ENCODE data around the gene TNFRSF19. TPM values are rescaled to one million over a fixed set of nuclear protein-coding genes. Genes with fewer than 3 reads are reported as not detected.

Gene TNFRSF19
- total RNA-seq, 1 donor from 2014 or later, result not detected

- peaks cover 26% of the 10 kb centered on the region for H3K27me3 Mint-ChIP-seq (ENCODE audit: low read depth)
- intact Hi-C loops (cut with micrococcal nuclease), result no loop called here
- H3K9me3 Mint-ChIP-seq, result no peaks in the 10 kb centered on the region
- H3K27ac Mint-ChIP-seq, result no peak overlapping the region
- no peak overlapping the region for H3K4me3 Mint-ChIP-seq (ENCODE audit: low read depth)
- H3K4me1 Mint-ChIP-seq (ENCODE audit: low read depth), result no peaks in the 10 kb centered on the region
- H3K36me3 Mint-ChIP-seq (ENCODE audit: low read depth), result no peaks in the 10 kb centered on the region
- DNase-seq (ENCODE audit: low spot score), result no peak
Measured at GRCh38 chr13:23643338-23644125, 73.3 kb downstream of the TNFRSF19 start.

GRCh38 chr13:23644126-23644419 is 73.9 kb downstream of the TNFRSF19 start:
- H3K4me1 Mint-ChIP-seq (ENCODE audit: low read depth), result no peaks in the 10 kb centered on the region
- no peak overlapping the region for H3K27ac Mint-ChIP-seq
- H3K4me3 Mint-ChIP-seq (ENCODE audit: low read depth), result no peak overlapping the region
- H3K9me3 Mint-ChIP-seq, result no peaks in the 10 kb centered on the region
- DNase-seq (ENCODE audit: low spot score), result no peak
- intact Hi-C loops (cut with micrococcal nuclease), result no loop called here
- H3K27me3 Mint-ChIP-seq (ENCODE audit: low read depth), result peaks cover 31% of the 10 kb centered on the region
- H3K36me3 Mint-ChIP-seq (ENCODE audit: low read depth), result no peaks in the 10 kb centered on the region

DNA sequence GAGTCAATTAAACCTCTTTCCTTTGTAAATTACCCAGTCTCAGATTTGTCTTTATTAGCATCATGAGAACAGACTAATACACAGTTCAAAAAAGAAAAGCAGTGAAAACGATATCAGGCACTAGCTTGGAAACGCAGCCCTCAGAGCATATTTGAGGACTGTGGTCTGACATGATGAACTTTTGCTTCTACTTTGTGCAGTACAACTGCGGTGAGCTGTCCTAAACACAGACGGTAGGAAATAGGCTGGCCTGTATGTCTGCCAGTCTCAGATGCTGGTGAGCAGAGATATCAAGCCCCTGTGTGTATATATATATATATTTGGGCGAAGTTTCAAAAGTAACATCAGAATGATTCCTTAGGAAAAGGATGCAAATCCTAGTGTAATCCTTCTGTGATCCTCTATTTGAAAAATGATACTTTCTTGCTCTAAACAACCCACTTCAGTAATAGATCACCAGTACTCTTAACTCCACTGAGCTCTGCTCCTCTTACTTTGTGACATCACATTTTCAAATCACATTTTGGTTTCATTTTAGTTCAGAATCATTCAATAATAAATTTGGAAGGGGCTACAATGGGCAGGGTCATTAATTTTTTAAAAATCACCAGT is 74.4 kb downstream of the TNFRSF19 start:
- no peak for DNase-seq (ENCODE audit: low spot score)
- no peaks in the 10 kb centered on the region for H3K9me3 Mint-ChIP-seq
- no peak overlapping the region for H3K4me3 Mint-ChIP-seq (ENCODE audit: low read depth)
- H3K27me3 Mint-ChIP-seq (ENCODE audit: low read depth), result peaks cover 35% of the 10 kb centered on the region
- no peak overlapping the region for H3K27ac Mint-ChIP-seq
- H3K36me3 Mint-ChIP-seq (ENCODE audit: low read depth), result no peaks in the 10 kb centered on the region
- H3K4me1 Mint-ChIP-seq (ENCODE audit: low read depth), result no peaks in the 10 kb centered on the region
- intact Hi-C loops (cut with micrococcal nuclease), result no loop called here

DNA sequence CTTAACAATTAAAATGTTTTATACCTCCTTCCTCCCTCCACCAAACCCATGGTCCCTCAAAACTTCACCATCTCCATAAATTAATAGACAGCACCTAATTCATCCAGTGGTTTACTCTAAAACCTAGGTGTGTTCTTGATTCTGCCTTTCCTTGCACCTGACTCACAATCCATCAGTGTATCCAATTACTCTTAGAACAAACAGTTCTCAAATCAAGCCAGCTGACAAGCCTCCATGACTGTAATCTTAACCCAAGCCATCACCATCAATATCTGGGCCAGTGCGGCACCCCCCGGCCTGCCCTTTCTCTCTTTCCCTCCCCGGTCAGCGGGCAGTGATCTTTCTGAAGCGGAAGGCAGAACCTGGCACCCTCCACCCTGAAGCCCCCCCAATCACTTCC is 75.6 kb downstream of the TNFRSF19 start:
- intact Hi-C loops (cut with micrococcal nuclease), result no loop called here
- Mint-ChIP-seq H3K9me3 (no peaks in the 10 kb centered on the region), H3K36me3 (ENCODE audit: low read depth) (no peaks in the 10 kb centered on the region), H3K4me3 (ENCODE audit: low read depth) (no peak overlapping the region), H3K27me3 (ENCODE audit: low read depth) (peaks cover 40% of the 10 kb centered on the region), H3K4me1 (ENCODE audit: low read depth) (no peaks in the 10 kb centered on the region), H3K27ac (no peak overlapping the region)
- DNase-seq (ENCODE audit: low spot score), result no peak

- Mint-ChIP-seq H3K4me3 (ENCODE audit: low read depth) (no peak overlapping the region), H3K9me3 (no peaks in the 10 kb centered on the region), H3K27me3 (ENCODE audit: low read depth) (peaks cover 54% of the 10 kb centered on the region), H3K36me3 (ENCODE audit: low read depth) (no peaks in the 10 kb centered on the region), H3K27ac (no peak overlapping the region), H3K4me1 (ENCODE audit: low read depth) (peaks cover 9% of the 10 kb centered on the region)
- DNase-seq (ENCODE audit: low spot score), result no peak
- intact Hi-C loops (cut with micrococcal nuclease), result no loop called here
Measured at GRCh38 chr13:23651439-23651838, 81.2 kb downstream of the TNFRSF19 start.

DNA sequence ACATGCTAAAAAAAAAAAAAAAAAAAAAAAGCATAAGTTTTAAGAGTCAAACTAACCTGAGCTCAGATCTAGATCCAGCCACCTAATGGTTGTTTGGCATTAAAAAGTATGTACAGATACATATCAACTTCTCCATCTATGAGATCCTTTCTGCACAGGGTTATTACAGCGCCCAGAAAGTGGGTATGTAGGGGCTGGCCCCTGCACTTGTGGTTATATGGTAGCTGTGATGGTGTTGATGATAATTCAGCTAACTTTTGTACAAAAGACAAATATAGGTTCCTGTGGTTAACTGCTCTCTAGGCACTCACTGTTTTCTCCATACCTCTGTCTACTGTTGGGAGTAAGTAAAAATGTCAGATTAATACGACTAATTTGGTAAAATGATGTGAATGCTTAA is 81.7 kb downstream of the TNFRSF19 start:
- Mint-ChIP-seq H3K4me1 (ENCODE audit: low read depth) (peaks cover 9% of the 10 kb centered on the region), H3K36me3 (ENCODE audit: low read depth) (no peaks in the 10 kb centered on the region), H3K27me3 (ENCODE audit: low read depth) (peaks cover 56% of the 10 kb centered on the region), H3K9me3 (no peaks in the 10 kb centered on the region), H3K27ac (no peak overlapping the region), H3K4me3 (ENCODE audit: low read depth) (no peak overlapping the region)
- no peak for DNase-seq (ENCODE audit: low spot score)
- intact Hi-C loops (cut with micrococcal nuclease), result no loop called here

- no peak for DNase-seq (ENCODE audit: low spot score)
- intact Hi-C loops (cut with micrococcal nuclease), result no loop called here
- peaks cover 55% of the 10 kb centered on the region for H3K27me3 Mint-ChIP-seq (ENCODE audit: low read depth)
- H3K27ac Mint-ChIP-seq, result no peak overlapping the region
- peaks cover 9% of the 10 kb centered on the region for H3K4me1 Mint-ChIP-seq (ENCODE audit: low read depth)
- H3K36me3 Mint-ChIP-seq (ENCODE audit: low read depth), result no peaks in the 10 kb centered on the region
- no peak overlapping the region for H3K4me3 Mint-ChIP-seq (ENCODE audit: low read depth)
- no peaks in the 10 kb centered on the region for H3K9me3 Mint-ChIP-seq
Measured at GRCh38 chr13:23652909-23653726, 82.9 kb downstream of the TNFRSF19 start.

GRCh38 chr13:23654111-23655110 is 84.2 kb downstream of the TNFRSF19 start:
- Mint-ChIP-seq H3K4me3 (ENCODE audit: low read depth) (no peak overlapping the region), H3K9me3 (no peaks in the 10 kb centered on the region), H3K36me3 (ENCODE audit: low read depth) (no peaks in the 10 kb centered on the region), H3K4me1 (ENCODE audit: low read depth) (peaks cover 9% of the 10 kb centered on the region), H3K27me3 (ENCODE audit: low read depth) (peaks cover 46% of the 10 kb centered on the region), H3K27ac (no peak overlapping the region)
- DNase-seq (ENCODE audit: low spot score), result no peak
- intact Hi-C loops (cut with micrococcal nuclease), result no loop called here

GRCh38 chr13:23655321-23655720 is 85.1 kb downstream of the TNFRSF19 start:
- no peak for DNase-seq (ENCODE audit: low spot score)
- Mint-ChIP-seq H3K27ac (no peak overlapping the region), H3K9me3 (no peaks in the 10 kb centered on the region), H3K36me3 (ENCODE audit: low read depth) (no peaks in the 10 kb centered on the region), H3K4me3 (ENCODE audit: low read depth) (no peak overlapping the region), H3K4me1 (ENCODE audit: low read depth) (peaks cover 9% of the 10 kb centered on the region), H3K27me3 (ENCODE audit: low read depth) (peaks cover 40% of the 10 kb centered on the region)
- intact Hi-C loops (cut with micrococcal nuclease), result no loop called here

- peaks cover 34% of the 10 kb centered on the region for H3K27me3 Mint-ChIP-seq (ENCODE audit: low read depth)
- no peak overlapping the region for H3K27ac Mint-ChIP-seq
- intact Hi-C loops (cut with micrococcal nuclease), result no loop called here
- H3K9me3 Mint-ChIP-seq, result no peaks in the 10 kb centered on the region
- H3K4me3 Mint-ChIP-seq (ENCODE audit: low read depth), result no peak overlapping the region
- H3K4me1 Mint-ChIP-seq (ENCODE audit: low read depth), result peaks cover 5% of the 10 kb centered on the region
- no peaks in the 10 kb centered on the region for H3K36me3 Mint-ChIP-seq (ENCODE audit: low read depth)
- DNase-seq (ENCODE audit: low spot score), result no peak
Measured at GRCh38 chr13:23656637-23657371, 86.6 kb downstream of the TNFRSF19 start.

GRCh38 chr13:23658929-23659541 is 88.8 kb downstream of the TNFRSF19 start:
- intact Hi-C loops (cut with micrococcal nuclease), result no loop called here
- Mint-ChIP-seq H3K9me3 (no peaks in the 10 kb centered on the region), H3K27ac (no peak overlapping the region), H3K27me3 (ENCODE audit: low read depth) (peaks cover 30% of the 10 kb centered on the region), H3K4me1 (ENCODE audit: low read depth) (no peaks in the 10 kb centered on the region), H3K4me3 (ENCODE audit: low read depth) (no peak overlapping the region), H3K36me3 (ENCODE audit: low read depth) (no peaks in the 10 kb centered on the region)
- DNase-seq (ENCODE audit: low spot score), result no peak

All from activated T-helper 2 cell treated with anti-CD3 and anti-CD28 coated beads, Interferon-gamma antibody, Interleukin-2, Interleukin-4, amounts not matched to agents 10 μg/mL and 5 μg/mL and 100 μg/mL, durations not matched to agents 14 hours and 24 hours and 36 hours (primary cell).